Measurements from ENCODE around the gene SULT1C4.

DNA sequence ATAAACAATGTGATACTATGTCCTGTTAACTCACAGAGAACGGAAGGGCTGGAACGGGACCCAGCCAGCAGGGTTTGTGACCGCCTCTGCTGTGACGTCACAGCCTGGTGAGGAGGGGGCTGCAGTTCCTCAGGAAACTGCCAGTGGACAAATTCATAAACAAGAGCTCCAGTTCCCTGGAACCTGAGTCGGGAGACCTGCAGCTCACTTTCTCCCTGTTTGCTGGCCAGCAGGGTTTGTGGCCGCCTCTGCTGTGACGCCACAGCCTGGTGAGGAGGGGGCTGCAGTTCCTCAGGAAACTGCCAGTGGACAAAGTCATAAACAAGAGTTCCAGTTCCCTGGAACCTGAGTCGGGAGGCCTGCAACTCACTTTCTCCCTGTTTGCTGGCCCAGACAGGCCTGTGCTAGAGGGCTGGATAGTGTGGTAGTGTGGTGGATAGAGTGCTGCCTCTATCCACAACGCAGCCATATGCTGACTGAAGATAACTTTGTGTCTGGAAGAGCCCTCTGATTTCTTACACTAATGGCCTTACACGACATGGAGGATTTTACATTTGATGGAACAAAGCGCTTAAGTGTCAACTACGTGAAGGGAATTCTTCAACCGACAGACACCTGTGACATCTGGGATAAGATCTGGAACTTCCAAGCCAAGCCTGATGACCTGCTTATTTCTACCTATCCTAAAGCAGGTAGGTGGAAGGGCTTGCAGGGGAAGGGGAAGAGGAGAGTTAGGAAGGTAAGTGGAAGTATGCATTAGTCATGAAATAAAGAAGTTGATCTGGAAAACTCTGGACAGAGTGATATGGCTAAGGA lies at the start of gene SULT1C4:
- TF ChIP-seq, protein P1, sequence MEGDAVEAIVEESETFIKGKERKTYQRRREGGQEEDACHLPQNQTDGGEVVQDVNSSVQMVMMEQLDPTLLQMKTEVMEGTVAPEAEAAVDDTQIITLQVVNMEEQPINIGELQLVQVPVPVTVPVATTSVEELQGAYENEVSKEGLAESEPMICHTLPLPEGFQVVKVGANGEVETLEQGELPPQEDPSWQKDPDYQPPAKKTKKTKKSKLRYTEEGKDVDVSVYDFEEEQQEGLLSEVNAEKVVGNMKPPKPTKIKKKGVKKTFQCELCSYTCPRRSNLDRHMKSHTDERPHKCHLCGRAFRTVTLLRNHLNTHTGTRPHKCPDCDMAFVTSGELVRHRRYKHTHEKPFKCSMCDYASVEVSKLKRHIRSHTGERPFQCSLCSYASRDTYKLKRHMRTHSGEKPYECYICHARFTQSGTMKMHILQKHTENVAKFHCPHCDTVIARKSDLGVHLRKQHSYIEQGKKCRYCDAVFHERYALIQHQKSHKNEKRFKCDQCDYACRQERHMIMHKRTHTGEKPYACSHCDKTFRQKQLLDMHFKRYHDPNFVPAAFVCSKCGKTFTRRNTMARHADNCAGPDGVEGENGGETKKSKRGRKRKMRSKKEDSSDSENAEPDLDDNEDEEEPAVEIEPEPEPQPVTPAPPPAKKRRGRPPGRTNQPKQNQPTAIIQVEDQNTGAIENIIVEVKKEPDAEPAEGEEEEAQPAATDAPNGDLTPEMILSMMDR (IDR thresholded peaks at IDR 0.05) = no peak
- no peak for TF ChIP-seq POLR2A (IDR thresholded peaks at IDR 0.05)
